CD4-positive, alpha-beta T cell treated with Interleukin-6 at 100 ng/mL for 8 hours (primary cell): Measurements from ENCODE around the gene NT5M.

ENCODE experiments used
- DNase-seq: peaks from one replicate; pipeline ENCODE4 v3.0.0-alpha.2; 2020; ENCODE audit warnings: mixed read lengths, low spot score

Gene NT5M

DNA sequence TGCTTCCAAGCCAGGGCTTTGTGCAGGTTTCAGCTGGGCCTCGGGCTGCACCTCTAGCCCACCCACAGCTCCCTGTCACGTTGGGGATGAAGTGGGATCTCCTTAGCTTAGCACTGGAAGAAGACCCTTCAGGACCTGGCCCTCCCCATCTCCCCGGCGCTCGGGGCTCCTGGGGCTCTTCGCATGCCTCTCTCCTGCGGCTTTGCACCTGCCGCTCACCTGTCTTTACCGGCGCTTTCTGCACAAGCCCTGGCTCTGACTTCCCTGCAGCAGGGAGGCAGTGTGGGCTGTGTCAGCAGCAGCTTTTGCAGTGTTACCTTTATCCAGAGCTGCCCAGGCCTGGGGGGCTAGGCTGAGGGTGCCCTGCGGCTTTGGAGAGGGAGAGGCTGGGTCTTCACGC, 52.3 kb downstream of the NT5M start:
- DNase-seq = no peak

DNA sequence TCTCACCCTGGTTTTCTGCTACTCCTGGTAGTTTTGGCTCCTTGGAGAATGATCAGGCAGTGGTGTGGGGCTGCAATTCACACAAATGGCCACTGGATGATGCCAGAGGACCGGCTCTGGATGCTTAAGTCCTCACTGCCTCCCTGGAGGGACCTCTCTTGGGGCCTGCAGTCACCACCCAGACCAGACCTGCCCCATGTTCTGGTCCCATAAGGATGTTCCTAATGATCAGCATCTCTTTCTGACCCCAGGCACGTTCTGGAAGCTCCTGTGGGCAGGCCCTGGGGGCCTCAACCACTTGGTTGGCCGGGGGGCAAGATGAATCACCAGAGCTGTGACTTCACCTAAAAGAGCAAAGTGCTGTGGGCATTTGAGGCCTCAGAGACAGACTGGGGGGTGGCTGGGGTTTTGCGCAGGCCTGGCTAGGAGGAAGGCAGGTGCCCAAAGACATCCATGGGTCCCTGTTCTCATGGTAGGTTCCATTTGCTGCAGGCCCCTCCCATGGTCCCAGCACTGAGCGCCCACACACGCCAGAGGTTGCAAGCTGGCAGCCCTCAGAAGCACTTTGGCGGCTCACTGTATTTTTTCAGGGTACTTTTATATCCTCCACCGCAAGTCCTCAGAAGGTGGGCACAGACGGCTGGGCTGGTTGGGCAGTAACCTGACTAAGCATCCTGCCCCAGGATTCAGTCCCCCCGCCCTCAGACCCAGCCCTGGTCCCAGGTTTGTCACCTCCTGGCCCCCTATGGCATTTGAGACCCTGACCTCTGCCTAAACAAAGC, 53.2 kb downstream of the NT5M start:
- peak; percentile 71 for DNase-seq

DNA sequence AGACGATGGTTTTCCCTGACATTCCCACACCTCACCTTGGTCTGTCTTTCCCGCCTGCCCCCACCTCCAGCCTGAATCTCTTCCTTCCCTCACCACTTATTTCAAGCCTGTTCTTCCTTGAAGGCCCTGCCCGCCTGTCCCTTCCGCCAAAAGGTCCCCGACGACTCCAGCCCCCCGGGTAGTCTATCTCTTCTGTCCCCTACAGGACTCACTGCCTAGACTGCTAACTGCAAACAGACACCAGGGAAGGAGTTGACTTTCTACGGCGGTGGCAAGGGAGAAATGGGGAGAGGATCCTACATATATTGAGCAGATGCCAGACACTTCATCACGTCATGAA, 53.7 kb downstream of the NT5M start:
- no peak for DNase-seq

DNA sequence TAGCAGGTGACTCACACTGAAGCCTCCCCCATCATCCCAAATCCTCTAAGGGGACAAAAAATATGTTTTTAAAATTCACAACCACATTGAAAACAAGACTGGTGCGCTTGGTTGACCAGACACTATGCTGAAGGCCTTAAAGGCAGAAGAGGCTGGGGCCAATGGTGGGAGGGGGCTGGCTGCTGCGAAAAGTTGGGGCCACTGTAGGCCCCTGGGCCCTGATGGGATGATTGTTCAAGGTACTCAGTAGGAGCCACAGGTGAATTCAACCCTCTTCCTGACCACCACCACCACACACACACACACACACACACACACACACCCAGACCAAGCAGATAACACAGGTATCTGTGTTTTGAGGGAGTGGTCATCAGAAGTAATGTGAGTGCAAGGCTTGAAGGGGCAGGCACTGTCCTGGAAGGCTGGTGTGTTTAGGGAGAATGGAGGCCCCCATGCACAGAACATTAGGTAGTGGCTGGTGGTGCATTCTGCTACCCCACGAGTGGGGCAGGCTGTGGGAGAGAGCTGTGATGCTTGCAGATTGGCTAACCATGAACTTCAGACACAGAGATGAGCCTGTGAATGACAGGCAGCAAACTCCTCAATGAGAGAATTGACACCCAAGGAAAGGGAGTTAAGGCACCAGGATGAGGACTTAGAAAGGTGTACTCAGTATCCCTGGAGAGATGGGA, 55.0 kb downstream of the NT5M start:
- DNase-seq = no peak

DNA sequence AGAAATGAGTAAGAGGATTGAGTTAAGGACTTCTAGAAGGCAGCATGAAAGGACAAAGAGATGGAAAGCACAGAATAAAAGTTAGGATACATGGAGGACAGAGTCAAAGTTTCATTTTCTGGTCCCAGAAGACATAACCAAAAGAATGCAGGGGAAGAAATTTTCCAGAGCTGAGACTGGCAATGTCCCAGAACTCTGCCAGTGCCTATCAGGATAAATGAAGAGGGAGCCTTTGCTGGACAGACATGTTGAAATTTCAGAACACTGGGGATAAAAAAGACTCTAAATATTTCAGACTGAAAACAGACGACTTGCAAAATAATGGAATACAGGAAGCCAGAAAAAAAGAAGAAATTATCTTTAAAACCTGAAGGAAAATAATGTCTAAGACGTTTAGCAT, 55.7 kb downstream of the NT5M start:
- DNase-seq = no peak

DNA sequence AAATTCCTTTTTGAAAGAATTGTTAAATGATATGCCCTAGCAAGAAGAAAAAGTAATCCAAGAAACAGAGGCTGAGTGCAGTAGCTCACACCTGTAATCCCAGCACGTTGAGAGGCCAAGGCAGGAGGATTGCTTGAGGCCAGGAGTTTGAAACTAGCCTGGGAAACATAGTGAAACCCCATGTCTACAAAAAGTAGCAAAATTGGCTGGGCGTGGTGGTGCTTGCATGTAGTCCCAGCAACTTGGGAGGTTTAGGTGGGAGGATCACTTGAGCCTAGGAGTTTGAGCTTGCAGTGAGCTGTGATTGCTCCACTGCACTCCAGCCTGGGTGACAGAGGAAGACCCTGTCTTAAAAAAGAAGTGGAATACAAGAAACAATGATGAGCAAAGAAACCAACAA, 56.1 kb downstream of the NT5M start:
- DNase-seq = no peak

DNA sequence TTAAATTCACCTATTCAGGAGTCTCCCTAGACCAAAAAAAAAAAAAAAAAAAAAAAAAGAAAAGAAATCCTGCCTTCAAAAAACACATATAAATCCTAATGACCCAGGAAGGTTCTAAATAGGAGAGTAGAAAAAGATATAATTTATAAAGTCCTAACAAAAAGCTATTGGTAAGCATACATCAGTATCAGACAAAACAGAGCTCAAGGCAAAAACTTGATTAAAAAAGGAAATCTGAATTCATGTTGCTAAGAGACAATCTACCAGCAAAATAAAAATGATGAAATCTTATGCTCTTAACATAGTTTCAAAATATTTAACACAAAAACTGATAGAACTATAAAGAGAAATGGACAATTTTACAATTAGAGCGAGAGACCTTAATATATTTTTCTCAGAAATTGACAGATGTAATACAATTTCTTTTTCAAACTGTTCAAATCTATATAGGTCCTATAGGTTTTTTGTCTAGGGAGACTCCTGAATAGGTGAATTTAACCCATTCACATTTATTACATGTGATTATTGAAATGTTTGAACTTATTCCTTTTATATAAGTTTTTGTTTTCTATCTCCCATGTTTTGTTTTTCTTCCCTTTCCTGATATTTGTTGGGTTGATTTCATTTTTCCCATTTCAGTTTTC, 57.0 kb downstream of the NT5M start:
- DNase-seq = no peak

DNA sequence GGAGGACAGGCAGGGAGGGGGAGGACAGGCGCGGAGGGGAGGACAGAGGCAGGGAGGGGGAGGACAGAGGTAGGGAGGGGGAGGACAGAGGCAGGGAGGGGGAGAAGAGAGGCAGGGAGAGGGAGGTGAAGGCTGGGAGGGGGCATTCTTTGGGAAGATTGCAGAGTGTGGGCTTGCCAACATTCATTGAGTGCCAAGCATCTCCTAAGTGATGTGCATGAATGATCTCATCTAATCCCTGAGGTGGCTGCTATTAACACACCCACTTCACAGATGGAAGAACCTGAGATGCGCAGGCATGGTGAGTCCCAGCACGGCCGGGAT, 58.3 kb downstream of the NT5M start:
- no peak for DNase-seq

DNA sequence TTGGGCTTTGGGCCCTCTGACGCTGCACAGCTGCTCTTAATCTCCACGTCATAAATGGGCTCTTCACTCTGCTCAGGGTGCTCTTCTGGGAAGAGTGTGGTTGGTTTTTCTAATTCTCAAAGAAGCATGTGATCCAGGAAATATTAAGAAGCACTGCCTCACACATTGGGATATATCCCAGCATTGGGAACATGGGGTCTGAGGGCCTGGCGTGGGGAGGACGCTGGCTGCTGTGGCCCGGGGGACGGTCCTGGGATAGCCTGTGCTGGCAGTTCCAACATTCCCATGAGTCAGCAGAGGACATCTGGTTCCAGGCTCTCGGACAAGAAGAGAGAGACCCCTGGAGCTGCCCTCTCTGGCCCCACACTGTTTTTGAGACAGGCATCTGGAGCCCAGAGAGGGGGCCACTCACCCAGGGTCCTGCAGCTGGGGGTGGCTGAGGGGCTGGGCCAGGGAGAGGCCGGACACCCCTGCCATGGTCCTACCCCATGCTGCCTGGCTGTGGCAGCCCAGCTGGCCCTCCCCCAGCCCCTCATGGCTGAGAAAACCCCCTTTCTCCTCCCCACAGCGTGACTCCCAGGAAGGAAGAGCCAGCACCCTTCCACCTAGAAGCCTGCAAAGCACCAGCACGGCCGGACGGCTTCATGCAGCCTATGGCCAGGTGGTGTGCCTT, 58.8 kb downstream of the NT5M start:
- DNase-seq = no peak

DNA sequence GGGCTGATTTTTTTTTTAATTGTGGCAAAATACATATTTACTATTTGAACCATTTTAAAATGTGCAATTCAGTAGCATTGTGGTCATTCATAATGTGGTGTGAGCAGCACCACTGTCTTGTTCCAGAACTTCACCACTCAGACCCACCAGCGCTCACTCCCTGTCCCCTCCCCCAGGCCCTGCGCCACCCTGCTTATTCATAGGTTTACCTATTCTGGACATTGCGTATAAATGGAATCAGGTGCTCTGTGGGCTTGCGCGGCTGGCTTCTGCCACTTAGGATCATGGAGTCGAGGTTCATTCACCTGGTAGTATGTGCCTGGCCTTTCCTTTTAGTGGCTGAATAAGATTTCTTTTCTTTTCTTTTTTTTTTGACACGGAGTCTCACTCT, 59.4 kb downstream of the NT5M start:
- DNase-seq = no peak

DNA sequence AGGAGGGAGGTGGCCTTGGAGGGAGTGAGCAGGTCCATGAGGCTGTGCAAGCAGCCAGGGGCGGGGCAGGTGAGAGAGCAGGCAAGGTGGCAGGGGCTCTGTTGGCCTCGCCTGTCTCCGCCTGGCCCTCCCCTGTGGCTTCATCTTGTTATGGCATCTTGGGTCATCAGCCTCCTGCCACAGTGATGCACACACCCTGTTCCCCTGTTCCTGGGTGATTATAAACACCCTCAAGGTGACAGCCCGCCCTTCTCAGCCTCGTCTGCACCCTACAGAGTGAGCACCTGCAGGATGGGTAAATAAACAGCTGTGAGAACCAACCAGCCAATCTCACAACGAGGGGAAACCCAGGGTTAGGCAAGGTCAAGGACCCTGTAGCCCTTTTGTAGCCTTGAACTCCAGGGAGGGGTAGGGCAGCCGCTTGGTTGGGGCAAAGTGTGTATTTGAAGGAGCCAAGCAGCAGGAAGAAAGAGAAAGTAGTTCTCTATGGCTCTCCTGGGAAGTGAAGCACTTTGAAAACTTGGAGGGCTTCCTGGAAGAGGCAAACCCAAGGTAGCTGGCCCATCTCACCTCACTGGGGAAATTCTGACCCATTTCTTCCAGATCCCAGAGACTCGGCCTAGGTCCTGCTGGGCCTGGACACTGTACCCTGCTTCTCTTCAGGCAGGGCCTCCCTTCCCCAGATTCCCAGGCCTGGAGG, 60.6 kb downstream of the NT5M start:
- DNase-seq = no peak

DNA sequence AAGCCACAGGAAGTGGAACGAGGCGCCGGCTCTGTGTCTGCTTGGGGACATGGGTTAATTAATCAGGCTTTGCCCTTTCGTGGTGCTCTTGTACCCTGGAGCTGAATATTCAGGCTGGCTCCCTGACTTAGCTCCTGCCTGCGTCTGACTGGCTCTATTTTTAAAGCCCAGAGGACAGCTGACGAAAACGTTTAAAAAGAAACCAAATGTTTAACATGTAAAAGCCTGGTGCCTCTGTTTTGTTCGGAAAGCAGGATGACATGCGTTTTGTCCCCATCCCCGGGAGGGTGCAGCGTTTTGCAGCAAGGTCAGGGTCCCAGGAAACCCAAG, 61.1 kb downstream of the NT5M start:
- DNase-seq = no peak

DNA sequence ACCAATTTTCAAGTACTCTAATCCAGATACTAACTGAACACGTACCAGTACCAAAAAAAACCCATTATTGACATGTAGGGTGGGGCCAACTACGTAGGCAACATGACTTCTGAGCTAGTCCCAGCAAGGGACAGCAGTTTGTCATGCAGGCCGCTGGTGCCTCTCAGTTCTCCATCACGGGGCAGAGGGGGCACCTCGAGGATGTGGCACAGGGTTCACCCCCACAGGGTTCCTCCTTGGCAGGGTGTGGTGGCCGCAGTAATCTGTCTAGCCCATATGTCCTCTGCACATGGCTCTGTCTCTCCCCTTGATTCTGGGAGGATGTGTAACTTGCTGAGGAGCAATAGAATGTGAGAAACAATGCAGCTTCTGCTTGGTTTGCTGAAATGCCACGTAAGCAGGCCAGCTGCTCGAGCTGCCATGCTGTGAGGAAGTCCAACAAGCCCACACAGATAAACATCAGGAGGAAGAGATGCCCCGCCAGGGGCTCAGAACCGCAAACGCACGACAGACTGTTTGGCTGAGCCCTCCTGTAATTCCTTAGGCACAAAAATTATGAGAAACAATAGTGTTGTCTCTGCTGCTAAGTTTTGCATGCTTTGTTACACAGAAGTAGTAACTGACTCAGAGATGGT, 62.4 kb downstream of the NT5M start:
- no peak for DNase-seq

DNA sequence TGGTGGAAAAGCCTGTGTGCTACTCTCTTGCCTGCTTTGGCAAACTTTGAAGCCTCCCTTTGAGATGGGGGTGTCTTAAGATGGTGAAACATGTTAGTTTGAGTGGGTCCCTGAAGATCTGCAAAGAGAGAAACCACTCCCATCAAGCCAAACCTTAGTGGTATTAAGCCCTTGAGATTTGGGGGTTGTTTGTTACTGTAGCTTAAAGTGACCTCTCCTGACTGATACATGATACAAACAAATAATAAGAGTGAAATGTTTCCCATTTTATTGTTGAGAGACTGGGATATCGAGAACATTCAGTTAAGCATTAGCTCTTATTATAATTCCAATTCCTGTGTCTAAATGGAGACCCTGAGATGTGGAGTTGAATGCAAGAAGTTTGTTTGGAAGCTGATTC, 63.1 kb downstream of the NT5M start:
- no peak for DNase-seq

DNA sequence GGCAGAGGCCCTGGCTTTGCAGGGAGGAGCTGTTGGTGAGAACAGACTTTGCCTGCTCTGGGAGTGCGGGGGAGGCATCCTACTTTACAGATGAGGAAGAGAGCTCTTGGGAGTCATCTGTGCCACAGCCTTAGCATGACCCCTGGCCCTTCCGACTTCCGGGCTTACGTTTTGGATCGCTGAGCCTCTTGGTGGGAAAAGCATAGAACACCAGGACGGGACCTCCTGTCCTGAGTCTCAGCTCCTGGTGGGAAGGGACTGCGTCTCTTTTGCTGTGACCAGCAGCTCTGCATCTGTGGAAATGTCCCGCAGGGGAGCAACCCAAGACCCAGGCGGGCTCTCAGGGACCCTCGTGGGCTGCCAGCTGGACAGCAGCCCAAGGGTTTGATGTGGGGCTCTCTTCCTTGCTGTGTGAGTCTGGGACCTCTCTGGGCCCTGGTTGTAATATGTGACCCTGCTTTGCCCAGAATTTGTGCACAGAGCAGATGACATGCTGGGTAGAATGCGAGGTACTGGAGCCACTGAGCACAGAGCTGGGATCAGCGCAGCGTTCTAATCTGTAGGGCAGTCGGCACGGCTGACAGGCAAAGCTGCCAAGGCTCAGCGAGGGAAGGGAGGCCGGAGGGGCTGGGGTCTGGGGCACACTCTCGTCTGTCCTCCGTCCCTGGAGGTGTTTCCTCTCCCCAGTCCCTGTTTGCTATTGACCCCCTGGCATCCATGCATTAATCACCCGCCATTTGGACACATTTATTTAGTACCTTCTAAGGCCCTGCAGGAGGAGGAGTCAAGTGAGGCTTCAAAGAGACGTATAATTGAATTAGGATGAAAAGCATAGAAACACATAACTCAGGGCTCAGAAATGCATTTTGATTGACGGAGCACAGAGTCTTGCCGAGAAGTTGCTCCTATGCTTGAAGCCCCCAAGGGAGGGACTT, 64.0 kb downstream of the NT5M start:
- DNase-seq = no peak

DNA sequence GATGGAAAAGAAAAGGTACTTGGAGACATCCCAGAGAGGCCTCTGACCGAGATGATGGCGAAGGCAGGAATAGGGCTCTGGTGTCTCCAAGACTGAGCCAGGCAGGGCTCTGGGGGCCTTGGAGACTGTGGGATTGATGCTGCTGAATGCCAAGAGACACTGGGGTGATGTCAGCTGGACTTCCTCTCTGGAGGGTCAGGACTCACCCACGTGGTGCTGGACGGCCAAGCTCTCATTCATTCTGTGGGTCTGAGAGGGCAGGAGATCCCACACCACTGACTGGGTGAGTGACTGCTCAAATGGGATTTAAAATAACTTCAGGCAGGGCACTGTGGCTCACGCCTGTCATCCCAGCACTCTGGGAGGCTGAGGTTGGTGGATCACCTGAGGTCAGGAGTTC, 64.8 kb downstream of the NT5M start:
- no peak for DNase-seq

DNA sequence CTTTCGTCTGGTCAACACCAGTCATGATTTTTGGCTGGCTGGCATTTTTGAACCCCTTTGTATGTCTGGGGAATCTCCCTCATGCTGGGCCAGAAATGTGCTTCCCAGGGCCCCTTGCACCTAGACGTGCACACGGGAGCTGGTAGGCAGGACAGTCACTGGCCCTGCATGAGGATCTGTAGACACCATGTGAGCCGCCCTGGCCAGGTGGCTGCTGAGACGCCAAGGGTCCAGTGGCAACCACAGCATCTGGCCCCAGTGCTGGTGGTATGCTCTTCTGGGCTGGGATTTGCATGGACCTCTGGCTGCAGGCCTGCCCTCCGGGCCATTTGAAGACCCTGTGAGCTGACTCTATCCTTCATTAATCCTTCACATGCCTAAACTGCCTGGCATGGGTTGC, 67.5 kb downstream of the NT5M start:
- no peak for DNase-seq

DNA sequence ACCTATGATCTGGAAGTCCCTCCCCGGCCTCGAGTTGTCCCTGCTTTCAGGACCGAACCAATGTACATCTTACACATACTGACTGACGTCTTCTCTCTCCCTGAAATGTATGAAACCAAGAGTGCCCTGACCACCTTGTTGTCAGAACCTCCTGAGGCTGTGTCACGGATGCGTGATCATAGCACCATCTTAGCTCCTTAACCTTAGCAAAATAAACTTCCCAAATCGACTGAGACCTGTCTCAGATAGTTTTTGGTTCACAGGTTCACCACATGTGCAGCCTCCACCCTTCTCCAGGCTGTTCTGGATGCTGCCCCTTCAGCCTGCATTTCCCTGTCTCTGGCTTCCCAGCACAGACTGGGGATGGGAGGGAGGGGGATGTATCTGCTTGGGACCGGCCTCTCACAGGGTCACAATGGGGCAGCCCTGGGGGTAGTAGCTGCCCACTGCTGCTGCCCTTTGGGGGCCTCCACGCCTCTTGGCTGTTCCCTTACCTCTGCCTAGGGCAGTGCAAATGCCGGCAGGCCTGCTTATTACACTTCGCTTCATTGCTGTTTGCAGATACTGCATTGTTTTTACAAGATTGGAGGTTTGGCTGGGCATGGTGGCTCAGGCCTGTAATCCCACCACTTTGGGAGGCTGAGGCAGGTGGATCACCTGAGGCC, 69.8 kb downstream of the NT5M start:
- DNase-seq = no peak

DNA sequence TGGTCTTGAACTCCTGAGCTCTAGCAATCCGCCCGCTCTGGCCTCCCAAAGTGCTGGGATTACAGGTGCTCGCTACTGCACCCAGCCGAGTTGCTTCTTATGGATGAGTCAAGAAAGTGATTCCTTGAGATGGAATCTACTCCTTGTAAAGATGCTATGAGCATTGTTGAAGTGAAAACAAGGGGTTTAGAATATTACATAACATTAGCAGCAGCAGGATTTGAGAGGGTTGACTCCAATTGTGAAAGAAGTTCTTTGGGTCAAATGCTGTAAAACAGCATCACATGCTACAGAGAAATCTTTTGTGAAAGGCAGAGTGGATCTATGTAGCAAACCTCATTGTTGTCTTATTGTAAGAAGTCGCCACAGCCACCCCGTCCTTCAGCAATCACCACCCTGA, 72.7 kb downstream of the NT5M start:
- DNase-seq = no peak

DNA sequence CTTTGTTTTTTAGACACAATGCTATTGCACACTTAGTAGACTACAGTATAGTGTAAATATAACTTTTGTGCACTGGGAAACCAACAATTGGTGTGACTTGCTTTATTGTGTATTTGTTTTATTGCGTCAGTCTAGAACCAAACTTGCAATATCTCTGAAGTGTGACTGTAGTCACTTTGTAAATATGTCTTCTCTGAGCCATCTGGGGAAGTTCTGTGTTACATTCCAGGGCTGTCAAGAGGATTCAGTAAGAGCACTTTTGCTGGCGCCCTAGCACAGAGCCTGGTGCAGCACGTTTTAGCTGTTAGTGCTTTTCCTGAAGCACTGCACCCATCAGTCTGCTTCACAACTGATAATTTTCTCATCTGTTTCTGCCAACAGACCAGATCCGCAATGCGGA, 73.2 kb downstream of the NT5M start:
- no peak for DNase-seq
